Suppressor macrophage (primary cell): ENCODE measurements around the gene WEE1.
A peak's percentile ranks its signal among the peaks of the same experiment; 100 is the strongest.
"Not testable (repeated sequence)": the region's sequence is repeated elsewhere in the genome, so short reads cannot be mapped to it uniquely, and the experiment has no call there.

Experiments used
- DNase-seq, 4 experiments: peaks; one replicate each; pipeline ENCODE4 v3.0.0-alpha.2; 2020 to 2022

Gene WEE1

DNA sequence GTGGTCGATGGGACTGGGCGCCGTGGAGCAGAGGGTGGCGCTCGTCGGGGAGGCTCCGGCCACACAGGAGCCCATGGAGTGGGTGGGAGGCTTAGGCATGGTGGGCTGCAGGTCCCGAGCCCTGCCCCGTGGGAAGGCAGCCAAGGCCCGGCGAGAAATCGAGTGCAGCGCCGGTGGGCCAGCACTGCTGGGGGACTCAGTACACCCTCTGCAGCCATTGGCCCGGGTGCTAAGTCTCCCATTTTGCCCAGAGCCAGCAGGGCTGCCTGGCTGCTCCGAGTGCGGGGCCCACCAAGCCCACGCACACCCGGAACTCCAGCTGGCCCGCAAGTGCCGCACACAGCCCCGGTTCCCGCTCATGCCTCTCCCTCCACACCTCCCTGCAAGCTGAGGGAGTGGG is 49.6 kb downstream of the WEE1 start:
- DNase-seq, result not testable (repeated sequence)

DNA sequence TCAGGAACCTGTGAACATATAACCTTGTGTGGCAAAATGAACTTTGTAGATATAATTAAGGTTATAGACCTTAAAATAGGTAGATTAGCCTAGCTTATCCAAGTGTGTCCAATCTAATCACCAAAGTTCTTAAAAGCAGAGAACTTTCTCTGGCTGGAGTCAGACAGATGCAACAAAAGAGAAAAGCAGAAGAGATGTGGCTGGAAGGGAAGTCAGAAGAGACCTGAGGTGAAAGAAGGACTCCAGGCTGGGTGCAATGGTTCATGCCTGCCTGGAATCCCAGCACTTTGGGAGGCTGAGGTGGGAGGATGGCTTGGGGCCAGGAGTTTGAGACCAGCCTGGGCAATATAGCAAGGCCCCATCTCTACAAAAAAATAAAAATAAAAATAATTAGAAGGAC is 51.0 kb downstream of the WEE1 start:
- DNase-seq, result peak in 3 of 4 experiments; percentile 21 to 33 (median 27)

DNA sequence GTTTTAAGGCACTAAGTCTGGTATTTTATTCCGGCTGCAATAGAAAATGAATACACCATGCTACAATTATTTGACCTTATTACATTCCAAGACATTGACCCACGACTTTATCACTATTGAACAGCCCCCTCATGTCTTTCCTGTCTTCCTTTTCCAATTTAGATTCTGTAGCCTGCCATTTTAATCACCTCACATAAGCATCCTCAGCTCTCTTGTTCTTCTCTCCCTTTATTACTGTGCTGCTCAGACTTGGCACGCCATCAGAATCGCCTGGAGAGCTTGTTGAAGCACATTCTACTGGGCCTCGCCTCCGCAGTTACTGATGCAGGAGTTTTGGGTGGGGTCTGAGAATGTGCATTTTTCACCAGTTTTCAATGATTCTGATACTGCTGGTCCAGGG is 51.7 kb downstream of the WEE1 start:
- DNase-seq, result no peak

DNA sequence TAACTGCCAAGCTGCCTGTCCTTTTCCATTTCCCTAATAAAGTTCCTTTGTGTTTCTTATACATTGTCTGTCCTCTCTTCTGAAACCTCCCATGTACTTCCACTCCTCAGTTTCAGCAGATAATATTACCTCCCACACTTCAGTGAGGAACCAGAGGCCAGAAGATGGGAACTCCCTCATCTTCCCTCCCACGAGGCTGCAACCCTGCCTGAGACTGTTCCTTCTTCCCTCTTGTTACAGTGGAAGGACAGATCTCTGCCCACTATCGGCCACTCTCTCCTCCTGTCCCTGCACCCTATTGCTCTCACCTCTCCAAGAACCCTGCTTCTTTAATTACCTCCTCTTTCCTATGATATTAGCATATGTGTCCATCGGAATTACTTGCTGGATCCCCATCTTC is 52.3 kb downstream of the WEE1 start:
- peak; percentile 77 to 91 (median 89) for DNase-seq

DNA sequence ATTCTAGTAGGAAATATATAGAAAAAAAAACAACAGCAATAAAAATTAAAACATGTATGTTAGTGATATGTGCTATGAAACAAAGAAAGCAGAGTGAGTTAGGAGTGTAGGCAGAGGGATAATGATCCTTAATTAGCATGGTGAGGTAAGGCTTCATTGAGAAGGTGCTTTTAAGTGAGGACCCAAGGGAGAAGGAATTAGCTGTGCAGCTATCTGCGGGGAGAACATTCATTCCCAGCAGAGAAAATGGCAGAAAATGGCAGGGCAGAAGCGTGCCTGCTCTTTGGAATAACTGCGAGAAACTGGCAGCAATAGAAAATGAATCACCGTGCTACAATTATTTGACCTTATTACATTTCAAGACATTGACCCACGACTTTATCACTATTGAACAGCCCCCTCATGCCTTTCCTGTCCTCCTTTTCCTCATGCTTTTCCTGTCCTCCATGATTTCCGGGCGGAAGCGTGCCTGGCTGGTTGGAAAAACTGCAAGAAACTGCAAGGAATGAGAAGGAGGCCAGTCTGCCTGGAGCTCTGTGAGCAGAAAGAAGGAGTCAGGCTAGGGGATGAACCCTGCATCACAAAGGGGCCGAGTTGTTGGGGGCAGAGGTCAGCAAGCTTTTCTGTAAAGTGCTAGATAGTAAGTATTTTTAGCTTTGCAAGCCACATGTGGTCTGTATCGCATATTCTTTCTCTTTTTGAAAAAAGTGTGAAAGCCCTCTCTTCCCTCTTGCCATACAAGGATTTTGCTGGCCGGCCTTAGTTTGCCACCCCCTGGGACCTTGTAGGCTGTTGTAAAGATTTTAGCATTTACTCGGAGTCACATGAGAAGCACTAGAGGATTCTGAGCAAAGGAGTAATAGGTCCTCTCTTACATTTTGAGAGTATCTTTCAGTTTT is 53.3 kb downstream of the WEE1 start:
- DNase-seq, result peak in 3 of 4 experiments; percentile 19 to 46 (median 23)

DNA sequence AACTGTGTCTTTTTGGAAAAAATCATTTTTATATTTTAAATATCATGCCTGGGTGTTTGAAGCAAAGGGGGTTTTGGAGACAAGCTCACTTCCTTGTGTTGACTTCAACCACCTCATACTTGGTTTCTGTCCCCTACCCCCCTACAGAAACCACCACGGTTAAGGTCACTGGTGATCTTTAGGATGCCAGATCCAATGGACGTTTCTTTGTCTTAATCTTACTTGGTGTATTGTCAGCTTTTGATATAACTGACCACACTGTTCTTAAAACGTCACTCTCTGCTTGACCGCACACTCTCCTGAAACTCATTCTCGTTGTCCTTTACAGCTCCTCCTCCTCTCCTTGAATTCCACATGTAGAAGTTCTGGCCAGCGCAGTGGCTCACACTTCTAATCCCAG is 55.6 kb downstream of the WEE1 start:
- no peak for DNase-seq

DNA sequence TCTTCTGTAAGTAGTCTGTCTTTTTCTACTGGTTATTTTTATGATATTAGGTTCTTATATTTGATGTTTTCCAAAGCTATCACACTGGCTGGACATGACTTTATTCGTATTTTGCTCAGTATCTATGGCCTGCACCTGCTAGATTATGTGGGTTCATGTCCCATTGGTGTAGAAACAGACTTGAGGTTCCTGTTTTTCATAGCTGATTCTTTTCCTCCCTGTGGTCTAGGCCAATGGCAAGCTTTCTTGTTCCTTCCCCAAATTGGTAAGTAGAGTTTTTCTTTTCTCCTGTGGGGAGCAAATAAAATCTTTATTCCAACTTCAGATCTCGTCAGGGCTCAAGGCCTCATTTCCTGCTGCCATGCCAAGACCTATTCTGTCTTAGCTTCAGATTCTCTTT is 60.2 kb downstream of the WEE1 start:
- peak in 3 of 4 experiments; percentile 36 to 55 (median 48) for DNase-seq

DNA sequence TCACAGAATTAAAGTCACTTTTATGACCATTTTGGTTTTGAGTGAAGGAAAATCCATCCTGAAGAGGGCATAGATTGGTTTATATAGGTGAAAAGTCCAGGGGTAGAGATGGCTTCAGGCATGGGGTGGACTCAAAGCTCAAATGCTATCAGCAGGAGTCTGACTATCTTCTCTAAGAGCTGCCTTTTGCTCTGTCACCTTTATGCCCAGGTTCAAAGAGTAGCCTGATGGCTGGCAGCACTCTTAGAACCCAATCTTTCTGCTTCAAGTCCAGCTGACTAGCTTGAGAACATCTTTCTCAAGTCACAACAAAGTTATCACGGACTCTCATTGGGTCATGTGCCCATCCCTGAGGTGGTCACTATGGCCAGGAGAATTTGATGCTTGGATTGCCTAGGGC is 63.2 kb downstream of the WEE1 start:
- DNase-seq, result no peak

DNA sequence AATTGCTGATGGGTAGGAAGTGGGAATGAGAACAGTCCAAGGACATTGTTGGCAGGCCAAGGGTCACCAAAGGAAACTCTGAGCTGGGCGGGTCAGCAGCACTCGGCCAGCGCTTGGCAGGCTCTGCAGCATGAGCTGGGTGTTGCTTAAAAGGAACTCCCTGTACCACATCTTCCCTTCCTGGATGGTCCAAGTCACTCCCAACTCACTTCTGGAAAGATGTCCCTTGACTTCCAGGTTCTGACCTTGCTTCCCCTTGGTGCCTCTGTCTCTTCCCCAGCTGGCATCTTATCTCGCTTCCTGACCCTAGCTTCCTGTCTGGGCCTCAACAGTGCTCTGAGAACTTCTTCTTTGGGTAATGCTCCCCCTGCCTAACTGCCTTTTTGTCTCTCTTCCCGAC is 65.6 kb downstream of the WEE1 start:
- peak in 3 of 4 experiments; percentile 46 to 55 (median 48) for DNase-seq
